PC-3 (cell line): ENCODE measurements around the gene ALKBH2.

ENCODE experiments used
- CTCF ChIP-seq: fragments of 300-600 bp; sonication (generic); conservative IDR thresholded peaks from 2 replicates; pipeline ENCODE4 v1.5.1; 2017; ENCODE audit warnings: antibody characterized with exemption, low read depth, mild to moderate bottlenecking, low read length
- EZH2 ChIP-seq: fragments of 300-600 bp; sonication (generic); IDR thresholded peaks from one replicate; pipeline ENCODE4 v1.6.1; 2017; ENCODE audit warnings: antibody characterized with exemption, mild to moderate bottlenecking, low read length; ENCODE audit not compliant: unreplicated experiment

GRCh38 chr12:109125791-109126190, 32.5 kb upstream of the ALKBH2 start:
- TF ChIP-seq EZH2, result no peak
- TF ChIP-seq CTCF, result no peak
